ENCODE data around the gene ZNF587B. TPM values are rescaled to one million over a fixed set of nuclear protein-coding genes. Genes with fewer than 3 reads are reported as not detected.
"Not testable (repeated sequence)": the region's sequence is repeated elsewhere in the genome, so short reads cannot be mapped to it uniquely, and the experiment has no call there.

ZNF587B gene
- 24.5 TPM for total RNA-seq (ENCODE audit: unreplicated experiment)
- long read RNA-seq = 0 reads

DNA sequence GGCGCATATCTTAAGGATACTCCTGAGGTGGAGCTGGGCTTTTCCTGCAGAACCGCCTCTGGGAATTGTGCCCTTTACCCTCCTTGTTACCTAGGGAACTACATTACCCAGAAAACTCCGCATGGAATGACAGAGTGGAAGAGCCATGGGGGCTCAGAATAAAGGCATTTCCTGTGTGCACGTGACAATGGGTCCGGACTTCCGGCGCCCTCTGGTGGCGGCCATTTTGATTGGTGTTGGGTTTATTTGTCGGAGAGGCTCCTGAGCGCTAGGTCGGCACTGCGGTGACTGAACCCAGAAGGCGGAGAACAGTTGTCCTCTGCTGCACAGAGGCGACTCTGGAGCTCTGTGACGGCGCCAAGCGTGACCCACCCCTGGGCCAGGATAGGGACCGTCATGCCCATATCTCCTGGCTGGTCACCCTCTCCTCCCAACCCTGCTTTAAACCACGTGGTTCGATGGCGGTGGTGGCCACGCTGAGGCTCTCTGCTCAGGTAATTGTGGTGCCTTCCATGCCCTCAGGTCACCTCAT, at the start of gene ZNF587B:
ZNF587B (plus strand) TSS at position 229 of the 532 bp plus-strand sequence; CDS start at position 459, 230 bp downstream.
- peaks cover 20% of the 10 kb centered on the region for H3K4me1 Mint-ChIP-seq (ENCODE audit: unreplicated experiment)
- peak within 1 kb of the TSS; percentile 94 for H3K4me3 Mint-ChIP-seq (ENCODE audit: unreplicated experiment)
- H3K27ac Mint-ChIP-seq (ENCODE audit: unreplicated experiment) = peak within 1 kb of the TSS; percentile 94
- no peaks in the 10 kb centered on the region for H3K9me3 Mint-ChIP-seq (ENCODE audit: unreplicated experiment)
- DNase-seq (ENCODE audit: low spot score) = peak; percentile 84
- peaks cover 9% of the 10 kb centered on the region for H3K27me3 Mint-ChIP-seq (ENCODE audit: unreplicated experiment)
- peaks cover 25% of the 10 kb centered on the region for H3K36me3 Mint-ChIP-seq (ENCODE audit: low read depth, unreplicated experiment)
- TF ChIP-seq, protein P1, sequence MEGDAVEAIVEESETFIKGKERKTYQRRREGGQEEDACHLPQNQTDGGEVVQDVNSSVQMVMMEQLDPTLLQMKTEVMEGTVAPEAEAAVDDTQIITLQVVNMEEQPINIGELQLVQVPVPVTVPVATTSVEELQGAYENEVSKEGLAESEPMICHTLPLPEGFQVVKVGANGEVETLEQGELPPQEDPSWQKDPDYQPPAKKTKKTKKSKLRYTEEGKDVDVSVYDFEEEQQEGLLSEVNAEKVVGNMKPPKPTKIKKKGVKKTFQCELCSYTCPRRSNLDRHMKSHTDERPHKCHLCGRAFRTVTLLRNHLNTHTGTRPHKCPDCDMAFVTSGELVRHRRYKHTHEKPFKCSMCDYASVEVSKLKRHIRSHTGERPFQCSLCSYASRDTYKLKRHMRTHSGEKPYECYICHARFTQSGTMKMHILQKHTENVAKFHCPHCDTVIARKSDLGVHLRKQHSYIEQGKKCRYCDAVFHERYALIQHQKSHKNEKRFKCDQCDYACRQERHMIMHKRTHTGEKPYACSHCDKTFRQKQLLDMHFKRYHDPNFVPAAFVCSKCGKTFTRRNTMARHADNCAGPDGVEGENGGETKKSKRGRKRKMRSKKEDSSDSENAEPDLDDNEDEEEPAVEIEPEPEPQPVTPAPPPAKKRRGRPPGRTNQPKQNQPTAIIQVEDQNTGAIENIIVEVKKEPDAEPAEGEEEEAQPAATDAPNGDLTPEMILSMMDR (IDR thresholded peaks at IDR 0.05; ENCODE audit: unreplicated experiment) = peak; percentile 56

GRCh38 chr19:57786286-57786685, 43.8 kb upstream of the ZNF587B start:
- no peak for DNase-seq (ENCODE audit: low spot score)
- H3K36me3 Mint-ChIP-seq (ENCODE audit: low read depth, unreplicated experiment) = peaks cover 31% of the 10 kb centered on the region

GRCh38 chr19:57786906-57787305, 43.2 kb upstream of the ZNF587B start:
- H3K36me3 Mint-ChIP-seq (ENCODE audit: low read depth, unreplicated experiment) = peaks cover 31% of the 10 kb centered on the region
- no peak overlapping the region for H3K27ac Mint-ChIP-seq (ENCODE audit: unreplicated experiment)
- H3K9me3 Mint-ChIP-seq (ENCODE audit: unreplicated experiment) = no peaks in the 10 kb centered on the region
- TF ChIP-seq, protein P1 (IDR thresholded peaks at IDR 0.05; ENCODE audit: unreplicated experiment) = no peak
- H3K27me3 Mint-ChIP-seq (ENCODE audit: unreplicated experiment) = peaks cover 4% of the 10 kb centered on the region
- H3K4me3 Mint-ChIP-seq (ENCODE audit: unreplicated experiment) = peak overlapping the region; percentile 37
- no peaks in the 10 kb centered on the region for H3K4me1 Mint-ChIP-seq (ENCODE audit: unreplicated experiment)
- DNase-seq (ENCODE audit: low spot score) = no peak

More at GRCh38 chr19:57786286-57786685, 43.8 kb upstream of the ZNF587B start:
- H3K27ac Mint-ChIP-seq (ENCODE audit: unreplicated experiment) = no peak overlapping the region
- peaks cover 4% of the 10 kb centered on the region for H3K27me3 Mint-ChIP-seq (ENCODE audit: unreplicated experiment)
- H3K4me1 Mint-ChIP-seq (ENCODE audit: unreplicated experiment) = no peaks in the 10 kb centered on the region
- H3K4me3 Mint-ChIP-seq (ENCODE audit: unreplicated experiment) = peak overlapping the region; percentile 37
- H3K9me3 Mint-ChIP-seq (ENCODE audit: unreplicated experiment) = no peaks in the 10 kb centered on the region
- TF ChIP-seq, protein P1 (IDR thresholded peaks at IDR 0.05; ENCODE audit: unreplicated experiment) = no peak

DNA sequence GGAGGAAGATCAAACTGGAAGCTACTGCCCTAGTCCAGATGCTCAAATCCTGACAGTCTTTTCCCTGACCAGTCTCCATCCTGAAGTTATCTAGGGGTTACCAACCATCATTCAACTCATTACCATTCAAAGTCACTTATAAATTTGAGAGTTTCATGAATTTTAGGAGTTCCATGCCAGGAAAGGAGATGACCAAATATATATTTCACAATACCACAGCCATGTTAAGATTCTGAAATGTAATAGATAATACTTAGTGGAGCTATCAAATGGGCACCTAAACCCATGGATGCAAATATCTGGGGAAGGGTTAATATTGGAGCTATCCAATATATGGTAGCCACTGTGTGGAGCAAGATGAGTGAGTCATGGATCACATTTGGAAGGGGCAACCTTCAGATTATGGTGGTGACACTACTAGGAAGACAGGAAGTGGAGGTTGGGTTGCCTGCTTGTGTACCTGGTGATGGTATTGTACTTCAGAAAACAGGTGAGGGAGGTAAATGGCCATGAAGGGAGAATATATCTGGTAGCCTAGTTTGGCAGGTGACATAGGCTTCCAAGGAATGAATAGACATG, 41.9 kb upstream of the ZNF587B start:
- Mint-ChIP-seq H3K4me1 (ENCODE audit: unreplicated experiment) (no peaks in the 10 kb centered on the region), H3K4me3 (ENCODE audit: unreplicated experiment) (peak overlapping the region; percentile 2), H3K9me3 (ENCODE audit: unreplicated experiment) (no peaks in the 10 kb centered on the region), H3K27me3 (ENCODE audit: unreplicated experiment) (peaks cover 4% of the 10 kb centered on the region), H3K27ac (ENCODE audit: unreplicated experiment) (no peak overlapping the region), H3K36me3 (ENCODE audit: low read depth, unreplicated experiment) (peaks cover 31% of the 10 kb centered on the region)
- DNase-seq (ENCODE audit: low spot score) = no peak
- TF ChIP-seq, protein P1 (IDR thresholded peaks at IDR 0.05; ENCODE audit: unreplicated experiment) = no peak

DNA sequence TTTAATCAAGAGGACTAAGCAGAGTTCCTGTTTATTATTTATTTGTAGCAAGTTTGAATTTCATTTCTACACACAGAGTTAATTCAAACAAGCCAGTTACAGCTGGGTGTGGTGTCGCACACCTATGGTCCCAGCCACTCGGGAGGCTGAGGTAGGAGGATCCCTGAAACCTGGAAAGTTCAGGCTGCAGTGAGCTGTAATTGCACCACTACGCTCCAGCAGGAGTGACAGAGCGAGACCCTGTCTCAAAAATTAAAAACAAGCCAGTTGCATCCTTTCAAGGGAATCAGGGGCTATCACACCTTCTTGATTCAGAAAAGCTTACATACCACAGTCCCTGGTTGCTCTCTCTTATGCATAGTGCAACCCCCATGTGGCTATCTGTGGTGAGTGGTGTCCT, 40.8 kb upstream of the ZNF587B start:
- DNase-seq (ENCODE audit: low spot score) = no peak
- no peaks in the 10 kb centered on the region for H3K4me1 Mint-ChIP-seq (ENCODE audit: unreplicated experiment)
- peaks cover 31% of the 10 kb centered on the region for H3K36me3 Mint-ChIP-seq (ENCODE audit: low read depth, unreplicated experiment)
- H3K9me3 Mint-ChIP-seq (ENCODE audit: unreplicated experiment) = no peaks in the 10 kb centered on the region
- H3K4me3 Mint-ChIP-seq (ENCODE audit: unreplicated experiment) = no peak overlapping the region
- no peak overlapping the region for H3K27ac Mint-ChIP-seq (ENCODE audit: unreplicated experiment)
- peaks cover 4% of the 10 kb centered on the region for H3K27me3 Mint-ChIP-seq (ENCODE audit: unreplicated experiment)
- TF ChIP-seq, protein P1 (IDR thresholded peaks at IDR 0.05; ENCODE audit: unreplicated experiment) = no peak

DNA sequence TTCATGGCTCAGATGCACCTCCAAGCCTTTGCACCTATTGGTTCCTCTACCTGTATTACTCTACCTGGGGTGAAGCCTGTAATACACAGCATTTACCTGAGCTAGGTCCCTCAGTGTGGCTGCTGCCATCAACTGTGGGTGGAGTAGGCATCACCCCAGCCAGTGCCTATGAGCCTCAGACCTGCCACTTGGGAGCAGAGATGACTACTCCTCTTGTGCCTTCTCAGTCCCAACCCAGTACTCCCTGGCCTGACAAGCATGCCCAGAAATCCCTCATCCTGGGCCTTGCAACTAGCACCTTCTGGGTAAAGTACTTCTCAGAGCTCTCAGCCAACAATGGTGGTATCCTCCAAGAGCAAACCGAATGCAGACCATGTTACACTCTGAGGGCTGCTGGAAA, 33.5 kb upstream of the ZNF587B start:
- not testable (repeated sequence) for H3K27ac Mint-ChIP-seq (ENCODE audit: unreplicated experiment); H3K4me3 Mint-ChIP-seq (ENCODE audit: unreplicated experiment); H3K9me3 Mint-ChIP-seq (ENCODE audit: unreplicated experiment); DNase-seq (ENCODE audit: low spot score); H3K27me3 Mint-ChIP-seq (ENCODE audit: unreplicated experiment)
- Mint-ChIP-seq H3K36me3 (ENCODE audit: low read depth, unreplicated experiment) (peaks cover 17% of the 10 kb centered on the region), H3K4me1 (ENCODE audit: unreplicated experiment) (peaks cover 28% of the 10 kb centered on the region)

All from endothelial cell (in vitro differentiated cells).